ENCODE data around the gene XPNPEP1.

The XPNPEP1 gene

GRCh38 chr10:109886037-109886780, 37.1 kb downstream of the XPNPEP1 start:
- Histone ChIP-seq H3K27me3 (no peaks in the 10 kb centered on the region), H4K20me1 (peaks cover 0 to 19% (median 0%) of the 10 kb centered on the region in 11 experiments; a peak in 5 of 22 replicates), H3K4me2 (peak overlapping the region in 3 of 11 experiments; percentile 26 to 31 (median 28); a peak in 5 of 22 replicates), H3K9ac (peak overlapping the region in 1 of 11 experiments; percentile 15; a peak in 1 of 22 replicates), H3K36me3 (peaks cover 80 to 96% (median 88%) of the 10 kb centered on the region in 11 experiments), H3K4me3 (no peak overlapping the region), H3K4me1 (peaks cover 6 to 42% (median 23%) of the 10 kb centered on the region in 10 experiments), H3K27ac (0 out of 22 replicates have a peak overlapping the region, but pooled peaks of 1 of the 11 experiments have one; percentile 2), H3K9me3 (replicated peaks in 1 of 11) (no peaks in the 10 kb centered on the region)
- no peak for TF ChIP-seq Cebpa-rat (IDR thresholded peaks at IDR 0.05)

GRCh38 chr10:109883859-109884771, 39.2 kb downstream of the XPNPEP1 start:
- Histone ChIP-seq H3K9me3 (replicated peaks in 1 of 11) (no peaks in the 10 kb centered on the region), H3K9ac (peak overlapping the region in 9 of 11 experiments; percentile 19 to 56 (median 37); a peak in 14 of 22 replicates), H4K20me1 (peaks cover 0 to 15% (median 0%) of the 10 kb centered on the region in 11 experiments; a peak in 5 of 22 replicates), H3K4me2 (peak overlapping the region; percentile 22 to 77 (median 56); a peak in 21 of 22 replicates), H3K27ac (peak overlapping the region in 9 of 11 experiments; percentile 34 to 71 (median 56); a peak in 17 of 22 replicates), H3K27me3 (no peaks in the 10 kb centered on the region), H3K4me1 (peaks cover 6 to 34% (median 22%) of the 10 kb centered on the region in 10 experiments), H3K36me3 (peaks cover 83 to 97% (median 86%) of the 10 kb centered on the region in 11 experiments), H3K4me3 (peak overlapping the region in 1 of 10 experiments; percentile 5; a peak in 1 of 20 replicates)
- TF ChIP-seq Cebpa-rat (IDR thresholded peaks at IDR 0.05) = no peak

GRCh38 chr10:109882251-109883057, 40.9 kb downstream of the XPNPEP1 start:
- peaks cover 6 to 34% (median 22%) of the 10 kb centered on the region in 10 experiments for H3K4me1 ChIP-seq
- peaks cover 79 to 96% (median 83%) of the 10 kb centered on the region in 11 experiments for H3K36me3 ChIP-seq

GRCh38 chr10:109881769-109882057, 41.6 kb downstream of the XPNPEP1 start:
- H3K9ac ChIP-seq = no peak overlapping the region
- no peak for TF ChIP-seq Cebpa-rat (IDR thresholded peaks at IDR 0.05)
- H4K20me1 ChIP-seq = peaks cover 0 to 15% (median 0%) of the 10 kb centered on the region in 11 experiments; a peak in 4 of 22 replicates
- no peaks in the 10 kb centered on the region for H3K27me3 ChIP-seq
- H3K9me3 ChIP-seq (replicated peaks in 1 of 11) = no peaks in the 10 kb centered on the region
- peaks cover 6 to 29% (median 18%) of the 10 kb centered on the region in 10 experiments for H3K4me1 ChIP-seq
- peaks cover 79 to 96% (median 83%) of the 10 kb centered on the region in 11 experiments for H3K36me3 ChIP-seq
- no peak overlapping the region for H3K4me3 ChIP-seq
- H3K27ac ChIP-seq = no peak overlapping the region
- no peak overlapping the region for H3K4me2 ChIP-seq

More at GRCh38 chr10:109882251-109883057, 40.9 kb downstream of the XPNPEP1 start:
- Histone ChIP-seq H3K4me3 (no peak overlapping the region), H3K9me3 (replicated peaks in 1 of 11) (no peaks in the 10 kb centered on the region), H3K9ac (peak overlapping the region in 1 of 11 experiments; percentile 9; a peak in 1 of 22 replicates), H4K20me1 (peaks cover 0 to 15% (median 0%) of the 10 kb centered on the region in 11 experiments; a peak in 5 of 22 replicates), H3K4me2 (no peak overlapping the region), H3K27ac (0 out of 22 replicates have a peak overlapping the region, but pooled peaks of 1 of the 11 experiments have one; percentile 12), H3K27me3 (no peaks in the 10 kb centered on the region)
- TF ChIP-seq Cebpa-rat (IDR thresholded peaks at IDR 0.05) = no peak

GRCh38 chr10:109880886-109881768, 42.2 kb downstream of the XPNPEP1 start:
- Histone ChIP-seq H3K4me1 (peaks cover 6 to 23% (median 12%) of the 10 kb centered on the region in 10 experiments), H3K9me3 (replicated peaks in 1 of 11) (no peaks in the 10 kb centered on the region), H3K27ac (no peak overlapping the region), H3K27me3 (no peaks in the 10 kb centered on the region), H3K36me3 (peaks cover 79 to 96% (median 83%) of the 10 kb centered on the region in 11 experiments), H3K9ac (no peak overlapping the region), H4K20me1 (peaks cover 0 to 12% (median 0%) of the 10 kb centered on the region in 11 experiments; a peak in 4 of 22 replicates), H3K4me3 (no peak overlapping the region), H3K4me2 (no peak overlapping the region)
- TF ChIP-seq Cebpa-rat (IDR thresholded peaks at IDR 0.05) = no peak

DNA sequence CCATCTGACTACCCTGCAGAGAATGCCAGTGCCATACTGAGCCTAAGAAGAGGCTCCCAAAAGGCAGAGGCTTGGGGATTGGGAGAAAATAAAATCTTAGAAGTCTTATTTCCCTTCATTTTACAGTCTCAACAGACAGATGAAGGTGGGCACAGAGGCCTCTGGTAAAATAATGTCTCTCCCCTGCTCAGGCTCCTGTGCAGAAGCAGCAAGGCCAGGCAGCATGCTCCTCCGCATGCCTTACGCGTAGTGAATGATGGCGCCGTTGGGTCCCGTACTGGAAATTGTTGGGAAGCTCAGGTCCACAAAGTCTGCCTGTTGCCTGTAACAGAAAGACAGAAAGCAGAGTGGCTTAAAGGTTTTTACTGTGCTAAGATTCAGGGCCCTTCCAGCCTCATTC, 45.8 kb downstream of the XPNPEP1 start:
- Histone ChIP-seq H3K9ac (no peak overlapping the region), H3K4me3 (no peak overlapping the region), H3K27me3 (no peaks in the 10 kb centered on the region), H3K36me3 (peaks cover 89 to 100% (median 96%) of the 10 kb centered on the region in 11 experiments), H3K27ac (no peak overlapping the region), H4K20me1 (no peaks in the 10 kb centered on the region; a peak in 1 of 22 replicates), H3K4me1 (no peaks in the 10 kb centered on the region), H3K4me2 (no peak overlapping the region), H3K9me3 (replicated peaks in 1 of 11) (no peaks in the 10 kb centered on the region)
- no peak for TF ChIP-seq Cebpa-rat (IDR thresholded peaks at IDR 0.05)

DNA sequence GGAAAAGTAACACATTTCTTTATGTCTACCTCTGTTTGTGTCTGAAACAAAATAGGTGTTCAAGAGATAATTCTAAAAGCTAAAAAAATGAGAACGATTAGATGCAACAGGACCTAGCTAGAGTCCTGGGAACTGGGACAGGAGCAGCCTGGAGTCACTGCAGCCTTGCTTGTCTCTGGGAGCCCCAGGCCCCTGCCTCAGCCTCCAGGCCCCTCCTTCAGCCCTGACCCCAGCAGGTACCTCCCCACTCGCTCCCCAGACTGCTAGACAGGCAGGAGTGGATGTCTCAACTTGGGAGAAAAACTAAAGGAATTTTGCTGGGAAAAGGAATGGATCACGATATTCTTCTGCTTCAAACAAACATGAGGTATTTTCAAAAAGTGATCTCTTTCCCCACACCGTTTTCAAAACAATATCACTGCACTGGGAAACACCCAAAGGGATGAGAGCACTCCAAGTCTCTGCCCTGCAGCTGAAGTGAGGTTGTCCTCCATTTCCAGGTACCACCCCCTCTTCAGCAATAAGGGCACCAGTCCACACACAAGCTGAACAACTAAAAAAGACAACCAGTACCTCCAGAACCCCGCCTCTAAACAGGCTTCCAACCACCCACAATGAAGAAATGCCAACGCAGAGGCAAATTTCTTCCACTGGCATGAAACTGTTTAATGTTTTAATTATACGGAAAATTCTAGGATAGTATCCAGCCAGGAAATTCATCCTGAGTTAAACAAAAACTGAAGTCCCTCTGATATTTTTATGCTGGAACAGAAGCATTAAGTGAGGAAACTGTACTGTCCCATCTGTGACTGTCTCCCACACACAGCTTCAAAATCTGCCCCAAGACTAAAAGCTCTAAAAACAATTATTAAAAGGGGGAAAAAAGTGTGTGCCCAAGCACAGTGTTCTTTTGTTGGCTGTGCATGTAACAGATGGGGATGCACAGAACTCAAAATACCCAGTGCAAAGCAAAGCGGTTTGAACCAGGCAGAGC, 47.2 kb downstream of the XPNPEP1 start:
- Histone ChIP-seq H3K9ac (no peak overlapping the region), H3K27ac (no peak overlapping the region), H3K4me3 (no peak overlapping the region), H3K4me2 (no peak overlapping the region), H3K36me3 (peaks cover 89 to 100% (median 96%) of the 10 kb centered on the region in 11 experiments), H3K27me3 (no peaks in the 10 kb centered on the region), H3K9me3 (replicated peaks in 1 of 11) (no peaks in the 10 kb centered on the region; a peak in 1 of 22 replicates), H3K4me1 (no peaks in the 10 kb centered on the region), H4K20me1 (no peaks in the 10 kb centered on the region; a peak in 1 of 22 replicates)
- TF ChIP-seq Cebpa-rat (IDR thresholded peaks at IDR 0.05) = no peak
